CD4-positive, alpha-beta memory T cell (primary cell): ENCODE measurements around the gene CDH9. TPM values are rescaled to one million over a fixed set of nuclear protein-coding genes. Genes with fewer than 3 reads are reported as not detected.

Source experiments
- CTCF ChIA-PET: fragments of 350-600 bp; sonication (Branson Sonifier 250); formaldehyde crosslinking; loops from one replicate; lab custom pipeline; 2021; ENCODE audit warnings: inconsistent platforms; ENCODE audit not compliant: partially characterized antibody; lab: Charles Lee
- POLR2A ChIA-PET: fragments of 350-600 bp; sonication (Branson Sonifier 250); formaldehyde crosslinking; loops from one replicate; lab custom pipeline; 2021; ENCODE audit not compliant: partially characterized antibody; lab: Charles Lee
- DNase-seq, 5 donors: peaks; one replicate each; pipeline versions ENCODE4 v3.0.0 to v3.0.0-alpha.2; 2020 to 2022; ENCODE audit warnings: mixed read lengths in 1 of 5
- H3K27ac ChIP-seq: one replicate; pipeline ENCODE4 v1.7.0; 2013; ENCODE audit warnings: low read depth, low read length
- H3K27me3 ChIP-seq: 2 replicates; pipeline ENCODE4 v1.7.0; 2013; ENCODE audit warnings: mild to moderate bottlenecking, low read length, moderate library complexity; ENCODE audit not compliant: insufficient read depth
- H3K36me3 ChIP-seq: 2 replicates; pipeline ENCODE4 v1.7.0; 2013; ENCODE audit warnings: mild to moderate bottlenecking, low read length, moderate library complexity; ENCODE audit not compliant: insufficient read depth
- H3K4me1 ChIP-seq: 2 replicates; pipeline ENCODE4 v1.7.0; 2013; ENCODE audit warnings: mild to moderate bottlenecking, low read length, moderate library complexity; ENCODE audit not compliant: insufficient read depth
- H3K4me3 ChIP-seq, 2 donors: one replicate each; pipeline ENCODE4 v1.7.0; 2013; ENCODE audit warnings: low read length in 2 of 2, mild to moderate bottlenecking in 1 of 2
- H3K9me3 ChIP-seq, 2 donors: one replicate each; pipeline ENCODE4 v1.7.0; 2013; ENCODE audit warnings: low read length in 2 of 2, control low read depth in 1 of 2; ENCODE audit not compliant: control insufficient read depth in 1 of 2
- H3K27ac Mint-ChIP-seq, 7 donors: one replicate each; pipeline ENCODE4 v1.8.0; 2020 to 2021; ENCODE audit warnings: mixed read lengths in 7 of 7, mild to moderate bottlenecking in 6 of 7, inconsistent platforms in 3 of 7, moderate library complexity in 3 of 7
- H3K27me3 Mint-ChIP-seq, 2 donors: one replicate each; pipeline ENCODE4 v1.8.0; 2020 to 2021; ENCODE audit warnings: mixed read lengths in 2 of 2
- H3K36me3 Mint-ChIP-seq, 2 donors: one replicate each; pipeline ENCODE4 v1.8.0; 2020 to 2021; ENCODE audit warnings: mixed read lengths in 2 of 2, inconsistent platforms in 1 of 2, mild to moderate bottlenecking in 1 of 2
- H3K4me1 Mint-ChIP-seq, 4 donors: one replicate each; pipeline ENCODE4 v1.8.0; 2020 to 2021; ENCODE audit warnings: mixed read lengths in 4 of 4, mild to moderate bottlenecking in 1 of 4
- H3K4me3 Mint-ChIP-seq, 8 donors: one replicate each; pipeline ENCODE4 v1.8.0; 2020 to 2021; ENCODE audit warnings: mixed read lengths in 8 of 8, mild to moderate bottlenecking in 7 of 8, moderate library complexity in 6 of 8, inconsistent platforms in 3 of 8
- H3K9me3 Mint-ChIP-seq, 8 donors: one replicate each; pipeline ENCODE4 v1.8.0; 2020 to 2021; ENCODE audit warnings: mixed read lengths in 8 of 8, mild to moderate bottlenecking in 5 of 8, inconsistent platforms in 3 of 8, moderate library complexity in 1 of 8
- intact Hi-C: fragments of 100-400 bp; cut with micrococcal nuclease; formaldehyde crosslinking; loops from one replicate; pipeline ENCODE4 v1.15.1; 2023
- polyA plus RNA-seq, 2 donors: library from polyadenylated mRNA; unstranded; fragments of 300-500 nt; fragmentation: Illumina TruSeq; gene quantifications; one replicate each; pipeline ENCODE4 v1.2.3, GENCODE V29; 2021
- total RNA-seq, 2 experiments: library from RNA; stranded (reverse); gene quantifications; one replicate each; pipeline ENCODE4 v1.2.3, GENCODE V29; 2021

Gene CDH9
- total and polyA plus RNA-seq, 4 experiments from 2014 or later = not detected

DNA sequence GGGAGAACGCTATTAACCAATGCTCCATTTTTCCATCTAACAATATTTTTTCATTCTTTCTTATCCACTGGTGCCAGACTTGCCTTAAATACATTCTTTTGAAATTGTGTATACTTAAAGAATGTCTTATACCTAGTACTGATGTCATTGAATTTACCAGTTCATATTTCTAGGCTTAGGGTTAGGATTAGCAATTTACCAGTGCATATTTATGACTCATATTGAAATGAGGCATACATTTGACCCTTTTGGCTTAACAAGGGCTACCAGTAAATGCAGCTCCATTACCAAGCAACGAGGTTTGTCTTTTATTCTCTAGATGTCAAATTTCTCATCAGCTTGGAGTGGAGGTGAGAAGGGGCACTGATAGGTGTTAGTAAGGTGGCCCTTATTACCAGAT is 89.5 kb downstream of the CDH9 start:
- Histone ChIP-seq H3K27me3 (no peaks in the 10 kb centered on the region), H3K27ac (no peak overlapping the region), H3K4me3 (no peak overlapping the region), H3K9me3 (no peaks in the 10 kb centered on the region), H3K4me1 (no peaks in the 10 kb centered on the region), H3K36me3 (no peaks in the 10 kb centered on the region)
- CTCF ChIA-PET = no interaction called here
- no peak overlapping the region for H3K27ac Mint-ChIP-seq
- H3K4me3 Mint-ChIP-seq = no peak overlapping the region
- no peaks in the 10 kb centered on the region for H3K4me1 Mint-ChIP-seq
- H3K36me3 Mint-ChIP-seq = no peaks in the 10 kb centered on the region
- intact Hi-C loops = no loop called here
- POLR2A ChIA-PET = no interaction called here
- no peak for DNase-seq
- no peaks in the 10 kb centered on the region for H3K27me3 Mint-ChIP-seq
- peaks cover 2 to 24% (median 6%) of the 10 kb centered on the region in 8 donors for H3K9me3 Mint-ChIP-seq

- Histone ChIP-seq H3K27me3 (no peaks in the 10 kb centered on the region), H3K36me3 (no peaks in the 10 kb centered on the region), H3K27ac (no peak overlapping the region), H3K4me1 (no peaks in the 10 kb centered on the region), H3K4me3 (no peak overlapping the region), H3K9me3 (no peaks in the 10 kb centered on the region)
- Mint-ChIP-seq H3K4me1 (no peaks in the 10 kb centered on the region), H3K9me3 (peaks cover 2 to 25% (median 5%) of the 10 kb centered on the region in 8 donors), H3K36me3 (no peaks in the 10 kb centered on the region), H3K4me3 (no peak overlapping the region), H3K27ac (no peak overlapping the region), H3K27me3 (no peaks in the 10 kb centered on the region)
- no peak for DNase-seq
- CTCF ChIA-PET = no interaction called here
- intact Hi-C loops = no loop called here
- POLR2A ChIA-PET = no interaction called here
Measured at GRCh38 chr5:26945901-26946300, 92.5 kb downstream of the CDH9 start.

GRCh38 chr5:26942481-26942880 is 95.9 kb downstream of the CDH9 start:
- H3K4me3 Mint-ChIP-seq = no peak overlapping the region
- no peak overlapping the region for H3K27ac Mint-ChIP-seq
- Histone ChIP-seq H3K9me3 (no peaks in the 10 kb centered on the region), H3K27ac (no peak overlapping the region), H3K4me3 (no peak overlapping the region), H3K36me3 (no peaks in the 10 kb centered on the region), H3K4me1 (no peaks in the 10 kb centered on the region), H3K27me3 (no peaks in the 10 kb centered on the region)
- DNase-seq = no peak
- no peaks in the 10 kb centered on the region for H3K36me3 Mint-ChIP-seq
- H3K4me1 Mint-ChIP-seq = no peaks in the 10 kb centered on the region
- intact Hi-C loops = no loop called here
- CTCF ChIA-PET = no interaction called here
- POLR2A ChIA-PET = no interaction called here
- H3K9me3 Mint-ChIP-seq = peaks cover 2 to 15% (median 5%) of the 10 kb centered on the region in 8 donors
- no peaks in the 10 kb centered on the region for H3K27me3 Mint-ChIP-seq

DNA sequence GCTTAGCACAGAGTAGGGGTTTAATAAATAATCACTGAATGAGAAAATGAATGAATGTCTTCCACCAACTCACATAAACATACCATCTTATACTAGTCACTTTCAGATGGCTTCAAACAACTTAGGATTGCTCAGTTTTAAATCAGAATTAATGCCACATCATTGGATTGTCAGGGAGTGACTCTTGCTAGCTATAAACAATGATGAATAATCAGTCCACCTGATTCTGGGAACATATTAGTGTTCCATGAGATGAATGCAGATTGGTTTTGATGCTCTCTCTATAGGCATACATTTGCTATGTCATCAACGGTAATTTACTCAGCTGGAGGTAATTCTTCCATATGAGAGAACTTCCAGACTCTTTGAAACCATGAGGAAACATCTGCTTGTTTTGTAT is 97.4 kb downstream of the CDH9 start:
- POLR2A ChIA-PET = no interaction called here
- CTCF ChIA-PET = no interaction called here
- H3K27me3 ChIP-seq = no peaks in the 10 kb centered on the region
- H3K9me3 ChIP-seq = no peaks in the 10 kb centered on the region
- no peaks in the 10 kb centered on the region for H3K4me1 Mint-ChIP-seq
- H3K4me3 Mint-ChIP-seq = no peak overlapping the region
- no peaks in the 10 kb centered on the region for H3K4me1 ChIP-seq
- H3K9me3 Mint-ChIP-seq = peaks cover 0 to 15% (median 4%) of the 10 kb centered on the region in 8 donors
- H3K27ac ChIP-seq = no peak overlapping the region
- DNase-seq = no peak
- no peaks in the 10 kb centered on the region for H3K27me3 Mint-ChIP-seq
- no peak overlapping the region for H3K27ac Mint-ChIP-seq
- intact Hi-C loops = no loop called here
- H3K4me3 ChIP-seq = no peak overlapping the region
- H3K36me3 ChIP-seq = no peaks in the 10 kb centered on the region
- H3K36me3 Mint-ChIP-seq = no peaks in the 10 kb centered on the region

- Mint-ChIP-seq H3K4me1 (no peaks in the 10 kb centered on the region), H3K9me3 (peaks cover 0 to 37% (median 16%) of the 10 kb centered on the region in 8 donors), H3K36me3 (no peaks in the 10 kb centered on the region), H3K4me3 (no peak overlapping the region), H3K27ac (no peak overlapping the region), H3K27me3 (no peaks in the 10 kb centered on the region)
- ChIA-PET POLR2A (no interaction called here), CTCF (no interaction called here)
- Histone ChIP-seq H3K36me3 (no peaks in the 10 kb centered on the region), H3K4me1 (no peaks in the 10 kb centered on the region), H3K9me3 (no peaks in the 10 kb centered on the region), H3K27ac (no peak overlapping the region), H3K4me3 (no peak overlapping the region), H3K27me3 (no peaks in the 10 kb centered on the region)
- no peak for DNase-seq
- intact Hi-C loops = no loop called here
Measured at GRCh38 chr5:26932238-26932637, 106.1 kb downstream of the CDH9 start.

GRCh38 chr5:26921439-26921838 is 116.9 kb downstream of the CDH9 start:
- POLR2A ChIA-PET = no interaction called here
- Histone ChIP-seq H3K27ac (no peak overlapping the region), H3K4me1 (no peaks in the 10 kb centered on the region), H3K4me3 (no peak overlapping the region), H3K27me3 (no peaks in the 10 kb centered on the region), H3K9me3 (no peaks in the 10 kb centered on the region), H3K36me3 (no peaks in the 10 kb centered on the region)
- H3K4me1 Mint-ChIP-seq = no peaks in the 10 kb centered on the region
- H3K27me3 Mint-ChIP-seq = no peaks in the 10 kb centered on the region
- H3K36me3 Mint-ChIP-seq = no peaks in the 10 kb centered on the region
- DNase-seq = no peak
- peaks cover 4 to 28% (median 13%) of the 10 kb centered on the region in 8 donors for H3K9me3 Mint-ChIP-seq
- no peak overlapping the region for H3K27ac Mint-ChIP-seq
- no peak overlapping the region for H3K4me3 Mint-ChIP-seq
- CTCF ChIA-PET = no interaction called here
- intact Hi-C loops = no loop called here

GRCh38 chr5:26903469-26903868 is 134.9 kb downstream of the CDH9 start:
- H3K4me3 Mint-ChIP-seq = no peak overlapping the region
- H3K4me1 Mint-ChIP-seq = no peaks in the 10 kb centered on the region
- ChIA-PET POLR2A (no interaction called here), CTCF (no interaction called here)
- H3K27me3 Mint-ChIP-seq = no peaks in the 10 kb centered on the region
- Histone ChIP-seq H3K27me3 (no peaks in the 10 kb centered on the region), H3K4me3 (no peak overlapping the region), H3K36me3 (no peaks in the 10 kb centered on the region), H3K9me3 (no peaks in the 10 kb centered on the region), H3K27ac (no peak overlapping the region), H3K4me1 (no peaks in the 10 kb centered on the region)
- H3K27ac Mint-ChIP-seq = no peak overlapping the region
- peaks cover 0 to 7% (median 4%) of the 10 kb centered on the region in 8 donors for H3K9me3 Mint-ChIP-seq
- DNase-seq = no peak
- intact Hi-C loops = no loop called here
- no peaks in the 10 kb centered on the region for H3K36me3 Mint-ChIP-seq

DNA sequence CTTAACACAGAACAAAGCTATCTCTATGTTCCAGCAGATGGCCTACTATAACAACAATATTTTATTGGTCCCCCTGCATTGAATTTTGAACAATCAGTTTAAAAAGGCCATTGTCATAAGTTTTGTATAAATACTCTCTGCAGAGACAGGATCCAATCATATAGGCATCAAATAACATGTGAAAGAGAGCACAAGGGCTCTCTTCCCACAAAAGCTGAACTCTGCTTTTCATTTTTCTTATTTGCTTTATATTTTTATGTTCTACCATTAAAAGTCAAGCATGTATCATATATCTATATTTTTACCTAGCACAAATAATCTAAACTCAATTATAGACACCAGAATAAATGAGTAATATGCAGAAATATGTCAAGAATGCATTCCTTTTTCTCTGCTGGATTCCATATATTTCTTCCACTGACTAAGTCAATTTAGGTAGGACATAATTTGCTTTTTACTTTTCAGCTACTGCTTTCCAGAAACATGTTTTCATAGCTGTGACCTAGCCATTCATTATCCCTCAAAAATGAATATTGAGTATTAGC is 143.6 kb downstream of the CDH9 start:
- H3K4me3 Mint-ChIP-seq = no peak overlapping the region
- no peaks in the 10 kb centered on the region for H3K27me3 Mint-ChIP-seq
- H3K27ac Mint-ChIP-seq = no peak overlapping the region
- CTCF ChIA-PET = no interaction called here
- H3K36me3 Mint-ChIP-seq = no peaks in the 10 kb centered on the region
- H3K9me3 Mint-ChIP-seq = peaks cover 0 to 29% (median 12%) of the 10 kb centered on the region in 8 donors
- no peaks in the 10 kb centered on the region for H3K4me1 Mint-ChIP-seq
- no peak for DNase-seq
- POLR2A ChIA-PET = no interaction called here
- Histone ChIP-seq H3K27ac (no peak overlapping the region), H3K27me3 (no peaks in the 10 kb centered on the region), H3K4me3 (no peak overlapping the region), H3K4me1 (no peaks in the 10 kb centered on the region), H3K9me3 (no peaks in the 10 kb centered on the region), H3K36me3 (no peaks in the 10 kb centered on the region)
- intact Hi-C loops = no loop called here
